Amniotic stem cell (primary cell): Measurements from ENCODE around the gene RETREG2.

Source experiments
- DNase-seq: peaks from one replicate; lab custom pipeline; 2025; lab: John Stamatoyannopoulos, UW

RETREG2 gene

DNA sequence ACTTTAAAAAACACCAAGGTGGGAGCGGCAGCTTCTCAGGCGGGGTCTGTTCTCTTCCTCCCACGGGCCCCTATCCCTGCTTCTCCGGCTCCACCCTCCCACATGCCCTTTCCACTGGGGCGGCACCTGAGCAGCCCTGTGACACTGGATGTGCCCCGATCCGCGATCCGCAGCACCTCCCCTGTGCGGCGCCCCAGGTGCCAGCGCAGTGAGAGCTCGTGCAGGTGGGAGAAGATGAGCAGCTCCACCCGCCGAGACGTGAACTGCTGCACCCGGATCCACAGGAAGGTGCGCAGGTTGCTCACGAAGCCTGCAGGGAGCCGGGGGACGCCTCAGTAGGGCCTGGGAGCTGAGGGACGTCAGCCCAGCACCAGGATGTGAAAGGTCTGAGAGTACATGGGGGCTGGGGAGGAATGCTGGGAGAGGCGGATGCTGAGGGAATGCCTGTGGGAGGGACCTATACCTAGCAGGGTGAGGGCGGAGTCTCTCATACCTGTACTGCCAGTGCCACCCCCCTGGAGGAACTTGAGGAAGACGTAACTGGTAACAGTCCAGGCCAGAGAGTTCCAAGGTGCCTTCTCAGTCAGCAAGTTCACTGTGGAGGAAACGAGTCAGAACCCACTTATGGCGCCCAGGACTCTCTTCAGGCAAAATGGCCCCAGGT, 37.9 kb downstream of the RETREG2 start:
- DNase-seq: no peak

DNA sequence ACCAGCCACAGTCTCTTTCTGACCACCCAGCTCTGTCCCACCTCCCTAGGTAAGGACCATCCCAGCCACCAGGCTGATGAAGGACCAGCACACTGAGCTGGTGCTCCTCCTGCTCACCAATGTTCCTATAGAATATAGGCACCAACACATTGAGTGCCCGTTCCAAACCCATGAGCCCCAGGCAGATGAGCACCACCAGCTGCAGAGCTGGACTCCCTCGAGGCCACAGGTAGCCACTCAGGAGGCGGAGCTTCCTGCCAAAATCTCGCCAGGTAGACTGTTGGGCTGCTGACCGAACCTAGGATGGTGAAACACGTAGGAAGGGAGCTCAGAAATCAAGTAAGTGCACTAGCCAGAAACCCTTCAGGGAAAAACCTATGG, 38.5 kb downstream of the RETREG2 start:
- DNase-seq: no peak

DNA sequence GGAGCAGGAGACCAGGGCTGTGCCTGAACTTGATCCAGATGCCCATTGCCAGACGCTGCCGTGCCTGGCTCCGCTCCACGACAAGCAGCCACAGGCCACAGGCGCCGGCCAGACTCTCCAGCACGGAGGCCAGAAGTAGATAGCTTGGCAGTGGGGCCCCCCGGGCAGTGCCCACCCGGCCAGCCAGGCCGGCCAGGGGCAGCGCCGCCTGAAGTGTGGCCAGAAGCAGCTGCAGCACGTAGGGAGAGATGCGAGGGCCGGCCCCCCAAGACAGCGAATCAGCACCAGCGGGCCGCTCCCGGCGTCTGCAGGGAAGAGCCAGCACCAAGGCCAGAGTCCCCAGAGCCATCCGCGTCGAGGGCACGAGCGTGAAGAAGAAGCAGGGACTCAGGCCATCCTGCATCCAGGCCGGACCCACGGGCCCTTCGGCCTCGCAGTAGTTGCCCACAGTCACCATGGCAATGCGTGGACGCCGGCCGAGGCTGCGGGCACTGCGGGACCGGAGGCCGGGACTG, 40.2 kb downstream of the RETREG2 start:
- DNase-seq: peak; percentile 43

DNA sequence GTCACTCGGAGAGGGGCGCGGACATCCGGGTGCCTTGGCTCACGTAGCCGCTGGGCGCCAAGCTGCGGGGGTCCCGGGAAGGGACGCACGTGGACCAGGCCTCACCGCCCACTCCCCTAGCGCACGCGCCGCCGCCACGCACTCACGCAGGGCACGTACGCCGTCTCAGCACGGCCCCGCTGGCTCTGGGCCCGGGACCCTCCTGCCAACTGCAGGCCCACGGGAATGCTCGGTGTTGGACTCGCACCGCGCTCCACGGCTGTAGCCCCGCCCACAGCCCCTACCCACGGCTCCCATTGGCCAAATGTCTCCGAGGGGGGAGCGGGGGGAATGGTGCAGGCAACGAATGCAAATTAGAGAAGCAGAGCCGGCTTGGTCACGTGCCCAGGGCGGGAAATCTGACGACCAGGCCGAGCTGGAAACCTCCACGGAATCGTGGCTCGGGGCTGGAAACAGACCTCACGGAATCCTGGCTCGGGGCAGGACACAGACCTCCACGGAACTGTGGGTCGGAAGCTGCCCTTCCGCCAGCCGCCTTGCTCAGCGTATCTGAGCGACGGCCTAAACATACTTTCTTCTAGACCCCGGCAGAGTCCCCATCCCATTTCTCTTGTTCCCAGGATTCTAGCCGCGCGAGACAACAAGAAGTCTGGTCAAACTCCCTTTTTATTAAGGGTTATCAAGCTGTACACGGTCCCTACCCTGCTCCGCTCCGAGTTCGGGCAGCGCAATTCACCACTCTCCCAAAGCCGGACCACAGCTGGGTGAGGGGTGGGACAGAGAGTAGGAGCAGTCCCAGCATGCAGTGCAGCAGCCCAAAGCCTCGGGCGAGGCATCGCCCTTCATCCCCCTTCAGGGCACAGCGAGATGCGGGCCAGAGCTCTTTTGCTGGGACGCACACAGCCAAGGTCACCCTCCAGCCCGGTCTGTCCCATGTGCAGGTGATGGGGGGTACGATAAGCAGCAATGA, 40.9 kb downstream of the RETREG2 start, which contains the start of gene ABCB6:
ABCB6 (minus strand) TSS at position 227 of the 970 bp plus-strand sequence. CDS start 285 bp downstream, outside the sequence.
- DNase-seq: peak; percentile 90

DNA sequence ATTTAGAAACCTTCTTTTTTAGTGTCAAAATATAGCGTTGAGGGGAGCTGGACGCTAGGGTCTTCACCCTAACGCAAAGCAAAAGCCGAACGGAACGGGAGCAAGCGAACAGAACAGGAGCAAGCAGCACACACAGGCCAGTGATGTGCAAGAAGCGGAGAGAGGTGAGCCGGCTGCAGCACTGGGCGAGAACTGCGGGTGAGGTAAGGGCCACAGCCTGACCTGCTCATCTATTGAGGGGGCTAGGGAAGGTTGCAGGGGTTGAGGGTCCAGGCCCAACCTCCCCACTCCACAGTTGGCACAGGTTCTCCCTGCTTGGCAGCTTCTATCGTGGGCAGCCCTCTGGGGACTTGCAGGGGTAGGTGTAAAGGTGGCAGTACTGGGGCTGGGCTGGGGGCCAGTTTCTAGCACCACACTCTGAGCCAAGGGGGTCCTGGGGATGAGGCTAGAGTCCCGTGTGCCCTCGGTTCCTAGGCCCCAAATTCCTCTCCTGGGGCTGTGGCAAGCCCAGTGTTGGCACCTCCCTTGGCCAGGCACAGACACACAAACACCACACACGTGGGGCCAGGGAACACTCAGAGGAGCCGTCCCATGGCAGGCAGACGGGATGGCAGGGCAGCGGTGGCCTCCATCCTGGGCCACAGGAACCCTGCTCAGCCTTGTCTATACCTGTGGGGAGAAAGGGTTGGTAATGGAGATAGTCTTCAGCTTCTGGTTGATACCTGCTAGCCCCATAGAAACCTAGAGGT, 41.9 kb downstream of the RETREG2 start:
- DNase-seq: no peak

DNA sequence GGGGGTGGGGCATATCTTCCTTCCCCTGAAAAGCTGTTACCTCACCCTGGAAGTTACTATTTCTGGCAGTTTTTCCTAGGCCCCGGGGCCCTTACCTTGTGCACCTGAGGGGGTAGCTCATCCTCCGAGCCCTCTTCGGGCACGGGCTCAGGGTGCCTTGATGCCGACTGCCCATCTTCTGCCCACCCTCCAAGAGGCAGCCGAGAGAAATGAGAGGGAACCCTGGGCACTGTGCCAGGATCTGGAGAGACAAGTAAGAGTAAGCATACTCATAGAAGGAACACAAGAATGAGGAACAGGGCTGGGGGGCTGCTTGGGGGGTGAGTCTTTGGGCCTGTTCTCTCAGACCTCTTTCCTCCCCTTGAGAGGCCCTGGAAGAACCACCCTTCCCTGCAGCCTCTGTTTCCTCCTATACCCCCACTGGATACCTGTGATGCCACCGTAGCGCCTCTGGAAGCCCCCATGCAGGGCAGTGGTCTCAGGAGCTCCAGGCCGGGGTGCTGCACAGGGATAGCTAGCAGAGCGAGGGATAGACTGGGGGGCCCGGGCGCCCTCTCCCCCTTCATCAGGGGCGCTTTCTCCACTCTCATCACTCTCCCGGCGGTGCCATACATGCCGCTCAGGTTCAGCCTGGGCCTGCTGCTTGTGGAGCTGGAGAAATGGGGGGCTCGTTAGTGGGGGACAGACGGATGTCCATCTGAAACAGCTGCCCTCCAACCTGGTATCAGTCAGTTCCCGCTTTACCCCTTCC, 42.8 kb downstream of the RETREG2 start:
- no peak for DNase-seq

DNA sequence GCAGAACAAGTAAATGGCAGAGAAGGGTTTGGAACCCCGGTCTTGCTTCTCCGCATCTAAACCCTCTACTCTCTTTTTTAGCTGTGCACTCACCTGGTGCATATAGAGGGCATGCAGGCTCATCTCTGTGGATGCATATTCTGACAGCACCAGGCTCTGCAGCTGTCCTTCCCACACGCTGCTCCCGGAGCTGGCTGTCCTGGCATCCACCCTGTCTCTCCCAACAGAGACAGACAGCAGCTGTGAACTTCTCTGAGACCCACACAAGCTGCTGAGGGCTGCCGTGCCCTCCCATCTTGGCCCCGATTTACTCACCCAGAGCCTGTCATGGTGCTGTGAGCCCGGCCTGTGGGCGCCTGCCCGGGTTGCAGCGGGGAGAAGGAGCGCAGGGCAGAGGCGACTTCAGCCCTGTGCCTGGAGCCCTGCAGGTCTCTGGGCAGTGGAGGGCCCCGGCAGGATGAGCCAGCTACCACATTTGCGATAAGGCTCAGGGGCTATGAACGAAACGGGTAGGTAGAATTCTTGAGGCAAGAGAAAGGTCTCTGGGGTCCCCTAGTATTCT, 44.0 kb downstream of the RETREG2 start:
- no peak for DNase-seq

DNA sequence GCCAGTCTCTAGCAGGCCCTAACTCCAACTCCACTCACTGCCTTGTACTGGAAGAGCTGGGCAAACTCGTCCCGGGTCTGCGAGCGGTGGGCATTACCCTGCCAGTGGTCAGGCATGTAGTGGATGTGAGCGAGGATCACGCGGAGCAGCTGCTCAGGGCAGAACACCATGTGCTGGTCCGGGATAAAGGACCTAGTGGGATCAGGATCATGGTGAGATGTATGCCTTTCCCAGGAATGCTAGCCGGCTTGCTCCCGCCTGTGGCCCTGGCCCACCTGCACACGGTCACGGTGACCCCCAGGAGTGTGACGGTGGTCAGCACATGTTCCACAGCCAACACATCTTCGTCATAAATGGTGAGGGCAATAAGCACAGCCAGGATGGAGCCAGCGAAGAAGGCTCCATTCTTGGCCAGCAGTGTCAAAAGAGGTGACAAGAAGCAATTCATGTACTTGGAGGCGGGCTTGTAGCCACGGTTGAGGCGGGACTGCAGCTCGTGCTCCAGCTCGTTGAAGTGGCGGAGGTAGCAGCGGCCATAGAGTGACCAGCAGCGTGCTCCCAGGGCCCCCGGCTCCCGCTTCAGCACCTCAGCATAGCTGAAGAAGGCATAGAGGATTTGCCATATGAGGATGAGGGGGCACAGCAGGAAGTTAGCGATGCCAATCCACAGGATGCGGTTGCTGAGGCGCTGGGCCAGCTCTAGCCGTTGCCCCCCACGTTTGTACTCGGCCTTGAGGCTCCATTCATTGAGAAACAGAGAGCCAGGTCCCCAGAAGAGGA, 45.9 kb downstream of the RETREG2 start:
- DNase-seq: no peak

DNA sequence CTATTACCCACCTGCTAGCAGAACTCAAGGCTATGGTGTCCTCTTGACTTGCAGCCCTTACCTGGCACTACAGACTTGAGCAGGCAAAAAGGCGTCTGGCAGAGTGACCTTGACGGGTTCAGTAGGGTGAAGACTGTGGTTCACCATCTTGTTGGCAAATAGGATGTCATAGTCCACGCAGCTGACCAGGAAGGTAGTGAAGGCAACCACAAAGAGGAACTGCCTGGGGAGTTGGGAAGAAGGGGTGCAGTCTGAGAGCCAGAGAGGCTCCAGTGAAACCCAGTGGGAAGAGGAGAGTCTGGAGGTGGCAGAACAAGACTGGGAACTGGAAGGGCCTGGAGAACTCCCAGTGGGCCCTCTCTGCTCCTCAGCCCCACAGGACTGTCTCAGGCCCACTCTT, 47.3 kb downstream of the RETREG2 start:
- DNase-seq: no peak

DNA sequence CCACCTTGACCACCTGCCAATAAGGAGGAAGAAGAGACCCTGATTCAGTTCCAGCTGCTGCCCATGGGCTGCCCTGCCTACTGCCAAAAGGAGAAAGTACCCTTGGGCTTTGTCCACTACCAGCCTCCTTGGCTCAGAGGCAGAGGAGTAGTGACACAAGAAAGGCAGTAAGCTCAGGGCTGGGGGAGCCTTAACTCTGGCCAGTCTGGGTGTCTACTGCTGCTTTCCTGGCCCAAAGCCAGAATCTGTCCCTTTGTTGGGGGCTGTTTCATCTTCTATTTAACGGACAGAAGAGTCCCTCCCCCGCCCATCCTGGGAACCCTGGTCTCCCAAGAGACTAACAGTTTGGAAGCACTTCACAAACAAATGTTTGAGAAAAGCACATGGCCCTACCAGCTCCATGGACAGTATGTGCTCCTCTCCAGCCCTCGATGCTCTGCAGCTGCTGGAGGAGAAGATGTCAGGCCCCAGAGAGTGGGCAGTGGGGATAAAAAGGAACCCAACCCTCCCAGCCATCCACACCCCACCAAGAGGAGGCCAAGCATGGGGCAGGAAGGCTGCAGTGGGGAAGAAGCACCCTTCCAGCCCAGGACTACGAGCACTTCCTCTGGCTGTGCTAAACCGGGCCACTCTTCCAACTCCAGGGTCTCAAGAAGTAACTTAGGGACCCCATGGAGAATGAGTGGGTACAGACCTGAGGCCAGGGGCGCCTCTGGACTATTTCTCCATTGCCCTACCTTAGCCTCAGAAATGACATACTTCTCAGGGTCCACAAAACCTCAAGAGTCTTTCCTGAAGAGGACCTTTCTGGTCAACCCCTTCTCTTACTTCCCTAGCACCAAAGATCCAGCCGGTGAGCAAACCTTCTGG, 50.2 kb downstream of the RETREG2 start:
- DNase-seq: no peak

DNA sequence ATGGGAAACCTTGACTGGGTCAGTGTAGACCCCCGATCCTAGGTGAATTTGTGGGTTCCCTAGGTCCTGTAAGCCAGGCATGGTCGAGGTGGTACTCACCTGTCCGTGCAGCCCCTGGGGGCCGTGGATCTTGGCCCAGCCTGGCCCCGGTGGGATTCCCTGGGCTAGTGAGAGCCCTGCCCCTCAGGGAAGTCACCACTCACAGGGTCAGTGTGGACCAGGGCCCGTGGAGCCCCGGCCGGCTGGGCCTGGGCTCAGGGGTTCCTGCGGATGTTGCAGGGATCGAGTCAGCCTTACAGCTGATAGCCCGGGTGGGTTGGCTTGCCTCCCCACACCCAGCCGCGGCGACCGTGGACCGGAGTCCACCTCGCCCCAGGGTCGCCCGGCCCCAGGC, 50.8 kb downstream of the RETREG2 start:
- no peak for DNase-seq

DNA sequence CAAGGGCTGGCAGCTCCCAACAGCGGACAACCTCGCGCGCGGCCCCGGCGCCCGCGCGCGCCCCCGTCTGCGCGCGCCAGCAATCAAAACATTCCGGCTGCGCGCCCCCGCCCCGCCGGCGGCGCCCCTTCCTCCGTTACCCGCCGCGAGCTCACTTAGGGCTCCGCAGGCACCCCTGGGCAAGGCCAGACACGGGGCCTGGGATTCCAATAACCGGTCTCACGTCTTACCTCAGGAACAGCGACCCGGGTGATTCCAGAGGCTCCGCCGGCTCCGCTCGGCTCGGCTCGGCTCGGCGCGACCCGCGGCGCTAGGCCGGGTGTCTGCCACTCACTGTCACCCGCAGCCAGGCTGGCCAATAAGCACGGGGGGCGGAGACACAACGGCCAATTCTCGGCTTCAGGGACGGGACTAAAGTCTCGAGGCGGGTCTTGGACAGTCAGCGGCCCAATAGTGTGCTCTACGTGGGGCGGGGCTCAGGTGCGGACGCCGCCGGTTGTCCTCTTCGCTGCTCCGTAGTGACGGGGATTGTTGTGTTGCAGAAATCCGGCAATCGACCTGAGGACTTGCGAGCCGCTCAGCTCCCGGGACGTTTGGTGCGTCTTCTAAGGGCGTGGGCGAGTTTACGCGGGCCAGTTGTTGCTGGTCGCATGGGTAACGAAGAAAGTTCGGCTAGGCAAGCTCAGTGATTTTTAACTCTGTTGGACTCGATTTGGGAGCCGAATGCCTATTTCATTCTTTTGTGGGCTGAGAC, 51.4 kb downstream of the RETREG2 start, which contains the start of the genes ANKZF1 and ATG9A:
ANKZF1 (plus strand) TSS at position 502 of the 754 bp plus-strand sequence. CDS start 452 bp downstream, outside the sequence.
ATG9A (minus strand) TSS at position 332 of the 754 bp plus-strand sequence. CDS start 1,612 bp downstream, outside the sequence.
- DNase-seq: peak; percentile 99

DNA sequence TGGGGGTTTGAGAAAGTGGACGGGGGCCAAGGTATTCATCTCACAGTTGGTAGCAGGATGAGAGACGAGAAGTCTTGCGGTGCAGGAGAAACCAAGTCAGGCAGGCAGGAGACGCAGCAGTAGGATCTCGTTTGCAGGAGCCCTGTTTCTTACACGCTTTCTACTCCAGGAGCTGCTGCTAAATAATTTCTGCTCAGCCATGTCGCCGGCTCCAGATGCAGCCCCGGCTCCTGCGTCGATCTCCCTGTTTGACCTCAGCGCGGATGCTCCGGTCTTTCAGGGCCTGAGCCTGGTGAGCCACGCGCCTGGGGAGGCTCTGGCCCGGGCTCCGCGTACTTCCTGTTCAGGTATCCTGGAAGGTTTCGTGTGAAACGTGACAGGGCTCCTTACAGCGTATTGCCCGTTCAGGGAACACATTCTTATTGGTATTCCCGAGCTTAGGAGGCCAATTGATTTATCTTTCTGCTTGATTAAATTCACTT, 52.0 kb downstream of the RETREG2 start:
- no peak for DNase-seq

DNA sequence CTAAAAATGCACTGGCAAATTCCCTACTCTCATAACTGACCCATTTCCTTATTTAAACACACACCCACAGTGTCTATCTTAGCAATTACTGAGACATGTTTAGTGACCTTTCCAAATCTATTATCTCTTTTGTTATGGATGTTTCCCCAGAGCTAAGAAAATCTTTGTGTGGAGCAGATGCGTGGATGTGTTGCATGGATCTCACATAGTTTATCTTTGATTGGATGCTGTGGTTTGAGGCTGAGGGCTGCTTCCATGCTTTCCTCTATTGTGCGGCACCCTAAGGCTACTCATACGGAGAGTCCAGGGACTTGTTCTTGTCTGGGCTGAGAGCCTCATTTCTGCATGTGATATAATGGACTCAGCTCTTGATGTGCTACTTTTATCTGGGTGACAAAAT, 56.3 kb downstream of the RETREG2 start:
- no peak for DNase-seq
